Ramos (cell line): ENCODE results near the gene CYP26B1.

ENCODE experiments used
- in situ Hi-C: fragments of 300-500 bp; cut with MboI; formaldehyde crosslinking; loops from one replicate; pipeline ENCODE4 v1.14.3; 2022; ENCODE audit warnings: low sequenced_read_pairs; ENCODE audit not compliant: unreplicated experiment

Gene CYP26B1

GRCh38 chr2:72114693-72115051 is 33.0 kb downstream of the CYP26B1 start:
- in situ Hi-C loops = no loop called here

GRCh38 chr2:72113847-72114692 is 33.6 kb downstream of the CYP26B1 start:
- in situ Hi-C loops = no loop called here

- in situ Hi-C loops = no loop called here
These were observed 34.4 kb downstream of the CYP26B1 start for GRCh38 chr2:72112981-72113846.

- in situ Hi-C loops = no loop called here
These were observed 35.3 kb downstream of the CYP26B1 start for GRCh38 chr2:72112401-72112800.

- in situ Hi-C loops = no loop called here
These were observed 36.6 kb downstream of the CYP26B1 start for GRCh38 chr2:72111061-72111460.

GRCh38 chr2:72109904-72110303 is 37.8 kb downstream of the CYP26B1 start:
- in situ Hi-C loops = no loop called here

GRCh38 chr2:72109291-72109690 is 38.4 kb downstream of the CYP26B1 start:
- in situ Hi-C loops = no loop called here

GRCh38 chr2:72108121-72108520 is 39.5 kb downstream of the CYP26B1 start:
- in situ Hi-C loops = no loop called here

GRCh38 chr2:72106978-72107377 is 40.7 kb downstream of the CYP26B1 start:
- in situ Hi-C loops = no loop called here

GRCh38 chr2:72104821-72105588 is 42.7 kb downstream of the CYP26B1 start:
- in situ Hi-C loops = no loop called here

GRCh38 chr2:72103690-72104089 is 44.0 kb downstream of the CYP26B1 start:
- in situ Hi-C loops = no loop called here

GRCh38 chr2:72103161-72103560 is 44.5 kb downstream of the CYP26B1 start:
- in situ Hi-C loops = no loop called here

GRCh38 chr2:72098935-72099334 is 48.7 kb downstream of the CYP26B1 start:
- in situ Hi-C loops = no loop called here

GRCh38 chr2:72097276-72097675 is 50.4 kb downstream of the CYP26B1 start:
- in situ Hi-C loops = no loop called here

GRCh38 chr2:72096181-72096580 is 51.5 kb downstream of the CYP26B1 start:
- in situ Hi-C loops = no loop called here

GRCh38 chr2:72095364-72095763 is 52.3 kb downstream of the CYP26B1 start:
- in situ Hi-C loops = no loop called here

- in situ Hi-C loops = no loop called here
These were observed 53.0 kb downstream of the CYP26B1 start for GRCh38 chr2:72094701-72095100.

GRCh38 chr2:72092111-72092510 is 55.6 kb downstream of the CYP26B1 start:
- in situ Hi-C loops = no loop called here

GRCh38 chr2:72090781-72091482 is 56.7 kb downstream of the CYP26B1 start:
- in situ Hi-C loops = no loop called here

- in situ Hi-C loops = no loop called here
These were observed 57.4 kb downstream of the CYP26B1 start for GRCh38 chr2:72090271-72090720.
